SK-N-SH treated with all-trans-retinoic acid at 6 μM for 48 hours (cell line): ENCODE measurements around the gene HS3ST5.
"Not testable (repeated sequence)": the region's sequence is repeated elsewhere in the genome, so short reads cannot be mapped to it uniquely, and the experiment has no call there.

ENCODE experiments used
- RARB ChIP-seq: fragments of 250-450 bp; sonication (Bioruptor Pico); IDR thresholded peaks from 2 replicates; pipeline ENCODE4 v1.8.0; 2021; ENCODE audit warnings: mild to moderate bottlenecking, moderate library complexity
- TCF4 ChIP-seq: fragments of 250-450 bp; sonication (Bioruptor Pico); IDR thresholded peaks from 2 replicates; pipeline ENCODE4 v1.8.0; 2021; ENCODE audit warnings: mild to moderate bottlenecking, moderate library complexity, borderline replicate concordance
- ZFP30 ChIP-seq: fragments of 450-650 bp; formaldehyde crosslinking; IDR thresholded peaks from 2 replicates; pipeline ENCODE4 v1.5.0; 2022; ENCODE audit warnings: mild to moderate bottlenecking, moderate library complexity
- ZNF8 ChIP-seq: fragments of 450-650 bp; formaldehyde crosslinking; IDR thresholded peaks from 2 replicates; pipeline ENCODE4 v1.5.0; 2020; ENCODE audit warnings: mild to moderate bottlenecking, moderate library complexity
- TF ChIP-seq, protein P1 (sequence below): fragments of 250-450 bp; sonication (Bioruptor Pico); IDR thresholded peaks from 2 replicates; pipeline ENCODE4 v1.8.0; 2020; ENCODE audit warnings: mild to moderate bottlenecking, moderate library complexity, borderline replicate concordance
- TF ChIP-seq, protein P2 (sequence below): fragments of 250-450 bp; sonication (Bioruptor Pico); IDR thresholded peaks from 2 replicates; pipeline ENCODE4 v1.5.1; 2020; ENCODE audit warnings: low read depth, mild to moderate bottlenecking, moderate library complexity

DNA sequence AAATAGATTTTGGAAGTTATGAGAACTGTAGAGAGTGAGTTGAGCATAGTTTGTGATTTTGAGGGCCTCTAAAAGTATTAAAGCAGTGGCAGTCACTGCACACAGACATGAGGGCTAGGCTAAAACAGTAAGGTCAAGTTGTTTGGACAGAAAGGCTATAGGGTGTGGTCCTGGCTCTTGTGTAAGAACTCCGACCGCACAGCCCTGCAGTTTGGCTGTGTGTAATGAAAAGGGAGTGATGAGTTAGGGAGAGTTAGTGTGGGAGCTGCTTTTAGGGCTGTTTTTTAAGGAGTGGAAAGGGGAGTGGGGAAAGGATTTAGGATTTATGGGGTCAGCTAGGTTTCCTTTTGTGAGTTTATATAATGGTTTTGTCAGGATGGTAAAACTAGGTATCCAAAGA is 328.7 kb downstream of the HS3ST5 start:
- TF ChIP-seq, protein P1, sequence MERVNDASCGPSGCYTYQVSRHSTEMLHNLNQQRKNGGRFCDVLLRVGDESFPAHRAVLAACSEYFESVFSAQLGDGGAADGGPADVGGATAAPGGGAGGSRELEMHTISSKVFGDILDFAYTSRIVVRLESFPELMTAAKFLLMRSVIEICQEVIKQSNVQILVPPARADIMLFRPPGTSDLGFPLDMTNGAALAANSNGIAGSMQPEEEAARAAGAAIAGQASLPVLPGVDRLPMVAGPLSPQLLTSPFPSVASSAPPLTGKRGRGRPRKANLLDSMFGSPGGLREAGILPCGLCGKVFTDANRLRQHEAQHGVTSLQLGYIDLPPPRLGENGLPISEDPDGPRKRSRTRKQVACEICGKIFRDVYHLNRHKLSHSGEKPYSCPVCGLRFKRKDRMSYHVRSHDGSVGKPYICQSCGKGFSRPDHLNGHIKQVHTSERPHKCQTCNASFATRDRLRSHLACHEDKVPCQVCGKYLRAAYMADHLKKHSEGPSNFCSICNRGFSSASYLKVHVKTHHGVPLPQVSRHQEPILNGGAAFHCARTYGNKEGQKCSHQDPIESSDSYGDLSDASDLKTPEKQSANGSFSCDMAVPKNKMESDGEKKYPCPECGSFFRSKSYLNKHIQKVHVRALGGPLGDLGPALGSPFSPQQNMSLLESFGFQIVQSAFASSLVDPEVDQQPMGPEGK = not testable (repeated sequence)
- TF ChIP-seq ZNF8, RARB, TCF4, ZFP30 (CRISPR knock-in tag): not testable (repeated sequence)
- TF ChIP-seq, protein P2, sequence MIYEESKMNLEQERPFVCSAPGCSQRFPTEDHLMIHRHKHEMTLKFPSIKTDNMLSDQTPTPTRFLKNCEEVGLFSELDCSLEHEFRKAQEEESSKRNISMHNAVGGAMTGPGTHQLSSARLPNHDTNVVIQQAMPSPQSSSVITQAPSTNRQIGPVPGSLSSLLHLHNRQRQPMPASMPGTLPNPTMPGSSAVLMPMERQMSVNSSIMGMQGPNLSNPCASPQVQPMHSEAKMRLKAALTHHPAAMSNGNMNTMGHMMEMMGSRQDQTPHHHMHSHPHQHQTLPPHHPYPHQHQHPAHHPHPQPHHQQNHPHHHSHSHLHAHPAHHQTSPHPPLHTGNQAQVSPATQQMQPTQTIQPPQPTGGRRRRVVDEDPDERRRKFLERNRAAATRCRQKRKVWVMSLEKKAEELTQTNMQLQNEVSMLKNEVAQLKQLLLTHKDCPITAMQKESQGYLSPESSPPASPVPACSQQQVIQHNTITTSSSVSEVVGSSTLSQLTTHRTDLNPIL (CRISPR knock-in tag) = not testable (repeated sequence)
